DND-41 (cell line): ENCODE data around the gene UPF1.

Experiments used
- ATAC-seq: fragments of 200-7000 bp; cut with Tn5 transposase; 3 replicates; pipeline ENCODE4 v1.9.1; 2021; ENCODE audit warnings: low read depth; ENCODE audit not compliant: insufficient read depth
- DNase-seq: peaks from one replicate; pipeline ENCODE4 v3.0.0-alpha.2; 2020
- H2AFZ ChIP-seq: 2 replicates; pipeline ENCODE4 v1.6.0; 2012; ENCODE audit warnings: low read depth, low read length
- H3K27ac ChIP-seq: 2 replicates; pipeline ENCODE4 v1.5.1; 2012; ENCODE audit warnings: low read length, inconsistent platforms
- H3K27me3 ChIP-seq: fragments of 200-600 bp; sonication (generic); 2 replicates; pipeline ENCODE4 v1.6.0; 2012; ENCODE audit warnings: low read length, mild to moderate bottlenecking, inconsistent platforms; ENCODE audit not compliant: insufficient read depth, poor library complexity
- H3K36me3 ChIP-seq: 2 replicates; pipeline ENCODE4 v1.5.1; 2012; ENCODE audit warnings: low read length, inconsistent platforms; ENCODE audit not compliant: insufficient read depth
- H3K4me1 ChIP-seq: 2 replicates; pipeline ENCODE4 v1.5.1; 2012; ENCODE audit warnings: mild to moderate bottlenecking, low read length; ENCODE audit not compliant: insufficient read depth
- H3K4me2 ChIP-seq: 2 replicates; pipeline ENCODE4 v1.6.0; 2012; ENCODE audit warnings: mild to moderate bottlenecking, moderate library complexity, low read length, inconsistent platforms; ENCODE audit not compliant: insufficient read depth
- H3K4me3 ChIP-seq, 2 experiments: fragments of 200-600 bp in 1 of 2; shearing (Covaris generic) in 1 of 2; 2 replicates each; pipeline ENCODE4 v1.5.1; 2012 to 2016; ENCODE audit warnings: inconsistent platforms in 2 of 2, low read length in 2 of 2, mild to moderate bottlenecking in 2 of 2, low read depth in 1 of 2, moderate library complexity in 1 of 2
- H3K79me2 ChIP-seq: 2 replicates; pipeline ENCODE4 v1.6.0; 2012; ENCODE audit warnings: low read length, inconsistent platforms; ENCODE audit not compliant: insufficient read depth
- H3K9ac ChIP-seq: 2 replicates; pipeline ENCODE4 v1.6.0; 2012; ENCODE audit warnings: low read depth, mild to moderate bottlenecking, inconsistent platforms, low read length, moderate library complexity
- H3K9me3 ChIP-seq: 2 replicates; pipeline ENCODE4 v1.5.1; 2012; ENCODE audit warnings: low read length, moderate library complexity, mild to moderate bottlenecking, inconsistent platforms; ENCODE audit not compliant: insufficient read depth, severe bottlenecking
- H4K20me1 ChIP-seq: 2 replicates; pipeline ENCODE4 v1.6.0; 2012; ENCODE audit warnings: low read length; ENCODE audit not compliant: insufficient read depth
- EZH2 ChIP-seq: IDR thresholded peaks from 3 replicates; pipeline ENCODE4 v1.6.1; 2012; ENCODE audit warnings: borderline replicate concordance, low read depth, mild to moderate bottlenecking, moderate library complexity, low read length, inconsistent platforms; ENCODE audit not compliant: severe bottlenecking
- TF ChIP-seq, protein P1 (sequence below): IDR thresholded peaks from 2 replicates; pipeline ENCODE4 v1.5.1; 2012; ENCODE audit warnings: borderline replicate concordance, low read length, moderate library complexity, mild to moderate bottlenecking; ENCODE audit not compliant: poor library complexity, severe bottlenecking; ENCODE audit errors: extremely low read depth

Gene UPF1

DNA sequence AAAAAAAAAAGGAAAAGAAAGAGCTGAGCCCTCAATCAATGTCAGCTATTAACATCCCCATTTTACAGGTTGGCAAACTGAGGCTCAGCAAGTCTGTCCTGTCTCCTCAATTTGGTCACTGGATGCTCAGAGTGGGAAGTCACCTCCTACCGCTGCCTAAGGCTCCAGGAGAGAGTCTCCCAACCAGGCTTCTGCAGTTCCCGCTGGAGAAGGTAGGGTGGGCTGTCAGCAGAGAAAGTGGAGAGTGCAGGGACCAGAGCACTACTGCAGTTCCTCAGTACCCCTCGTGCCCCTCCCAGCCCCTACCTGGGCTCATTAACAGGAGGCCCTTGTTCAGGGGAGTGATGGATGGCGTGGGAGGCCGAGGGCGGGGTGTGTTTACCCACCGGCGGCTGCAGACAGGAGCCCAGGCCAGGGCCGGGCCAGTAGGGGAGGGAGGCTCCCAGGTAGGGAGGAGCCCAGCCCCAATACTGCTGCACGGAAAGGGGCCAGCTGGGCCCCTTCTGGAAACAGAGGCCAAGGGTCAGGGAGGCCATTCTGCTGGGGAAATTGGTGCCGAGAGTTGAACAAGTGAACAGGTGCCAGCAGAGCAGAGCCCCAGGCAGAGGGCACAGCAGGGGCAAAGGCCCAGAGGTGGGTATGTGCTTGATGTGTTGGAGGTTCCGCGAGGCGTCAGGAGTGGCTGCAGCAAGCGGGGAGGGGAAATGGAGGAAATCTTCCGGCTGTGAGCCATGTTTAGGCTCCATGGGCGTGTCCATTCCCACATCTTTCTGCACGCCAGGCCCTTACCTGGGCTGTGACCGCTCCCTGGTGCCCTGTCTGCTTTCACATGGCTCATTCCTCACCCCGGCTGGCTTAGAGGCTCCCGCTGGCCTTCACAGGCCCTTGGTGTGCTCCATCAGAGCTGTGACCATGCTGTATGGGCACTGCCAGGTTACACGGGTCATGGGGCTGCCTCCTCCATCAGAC lies 33.1 kb upstream of the UPF1 start:
- no peak overlapping the region for H3K9ac ChIP-seq
- no peak overlapping the region for H3K4me2 ChIP-seq
- no peaks in the 10 kb centered on the region for H3K27me3 ChIP-seq
- no peaks in the 10 kb centered on the region for H3K36me3 ChIP-seq
- no peaks in the 10 kb centered on the region; the same call in 1 of the 2 replicates for H4K20me1 ChIP-seq
- H2AFZ ChIP-seq, result no peak overlapping the region
- H3K4me3 ChIP-seq, result no peak overlapping the region
- no peak overlapping the region for H3K27ac ChIP-seq
- no peaks in the 10 kb centered on the region for H3K4me1 ChIP-seq
- TF ChIP-seq, protein P1, sequence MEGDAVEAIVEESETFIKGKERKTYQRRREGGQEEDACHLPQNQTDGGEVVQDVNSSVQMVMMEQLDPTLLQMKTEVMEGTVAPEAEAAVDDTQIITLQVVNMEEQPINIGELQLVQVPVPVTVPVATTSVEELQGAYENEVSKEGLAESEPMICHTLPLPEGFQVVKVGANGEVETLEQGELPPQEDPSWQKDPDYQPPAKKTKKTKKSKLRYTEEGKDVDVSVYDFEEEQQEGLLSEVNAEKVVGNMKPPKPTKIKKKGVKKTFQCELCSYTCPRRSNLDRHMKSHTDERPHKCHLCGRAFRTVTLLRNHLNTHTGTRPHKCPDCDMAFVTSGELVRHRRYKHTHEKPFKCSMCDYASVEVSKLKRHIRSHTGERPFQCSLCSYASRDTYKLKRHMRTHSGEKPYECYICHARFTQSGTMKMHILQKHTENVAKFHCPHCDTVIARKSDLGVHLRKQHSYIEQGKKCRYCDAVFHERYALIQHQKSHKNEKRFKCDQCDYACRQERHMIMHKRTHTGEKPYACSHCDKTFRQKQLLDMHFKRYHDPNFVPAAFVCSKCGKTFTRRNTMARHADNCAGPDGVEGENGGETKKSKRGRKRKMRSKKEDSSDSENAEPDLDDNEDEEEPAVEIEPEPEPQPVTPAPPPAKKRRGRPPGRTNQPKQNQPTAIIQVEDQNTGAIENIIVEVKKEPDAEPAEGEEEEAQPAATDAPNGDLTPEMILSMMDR, result no peak
- no peak for TF ChIP-seq EZH2
- no peaks in the 10 kb centered on the region for H3K79me2 ChIP-seq
- DNase-seq (no peak), ATAC-seq (no peak)
- H3K9me3 ChIP-seq, result no peaks in the 10 kb centered on the region

DNA sequence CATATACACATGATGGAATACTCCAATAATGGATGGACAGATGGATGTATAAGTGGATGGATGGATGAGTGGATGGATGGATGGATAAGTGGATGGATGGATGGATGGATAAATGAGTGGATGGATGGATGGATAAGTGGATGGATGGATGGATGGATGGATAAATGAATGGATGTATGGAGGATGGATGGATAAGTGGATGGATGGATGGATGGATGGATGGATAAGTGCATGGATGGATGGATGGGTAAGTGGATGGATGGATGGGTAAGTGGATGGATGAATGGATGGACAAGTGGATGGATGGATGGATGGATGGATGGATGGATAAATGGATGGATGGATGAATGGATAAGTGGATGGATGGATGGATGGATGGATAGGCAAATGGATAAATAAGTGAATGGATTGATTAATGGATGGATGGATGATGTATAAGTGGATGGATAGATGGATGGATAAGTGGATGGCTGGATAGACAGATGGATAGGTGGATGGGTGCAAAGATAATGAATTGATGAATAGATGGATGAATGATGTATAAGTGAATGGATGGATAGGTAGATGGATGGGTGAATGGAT lies 32.3 kb upstream of the UPF1 start:
- TF ChIP-seq, protein P1, result no peak
- no peak for TF ChIP-seq EZH2

GRCh38 chr19:18800079-18800478 lies 31.7 kb upstream of the UPF1 start:
- Histone ChIP-seq H3K4me3 (no peak overlapping the region), H3K79me2 (no peaks in the 10 kb centered on the region), H3K9me3 (no peaks in the 10 kb centered on the region), H3K27ac (no peak overlapping the region), H3K9ac (no peak overlapping the region), H3K4me2 (no peak overlapping the region), H2AFZ (no peak overlapping the region), H3K36me3 (no peaks in the 10 kb centered on the region), H3K27me3 (no peaks in the 10 kb centered on the region), H4K20me1 (no peaks in the 10 kb centered on the region; the same call in 1 of the 2 replicates), H3K4me1 (no peaks in the 10 kb centered on the region)
- ATAC-seq (no peak), DNase-seq (no peak)
- no peak for TF ChIP-seq EZH2
- TF ChIP-seq, protein P1, result no peak

More for the DNA sequence above, 32.3 kb upstream of the UPF1 start:
- H3K27me3 ChIP-seq, result no peaks in the 10 kb centered on the region
- no peaks in the 10 kb centered on the region; the same call in 1 of the 2 replicates for H4K20me1 ChIP-seq
- H3K9me3 ChIP-seq, result no peaks in the 10 kb centered on the region
- H3K36me3 ChIP-seq, result no peaks in the 10 kb centered on the region
- H3K4me2 ChIP-seq, result no peak overlapping the region
- H3K27ac ChIP-seq, result no peak overlapping the region
- no peak overlapping the region for H2AFZ ChIP-seq
- H3K9ac ChIP-seq, result no peak overlapping the region
- ATAC-seq (no peak), DNase-seq (no peak)
- H3K4me3 ChIP-seq, result no peak overlapping the region
- no peaks in the 10 kb centered on the region for H3K79me2 ChIP-seq
- H3K4me1 ChIP-seq, result no peaks in the 10 kb centered on the region
